ENCODE data around the gene HIVEP1. TPM values are rescaled to one million over a fixed set of nuclear protein-coding genes. Genes with fewer than 3 reads are reported as not detected.

Gene HIVEP1
- total and polyA plus RNA-seq, 2 of the 13 experiments (the other 11 are each of a cell fraction or from before 2014, with no cell fraction given): 7.4 to 9.9 TPM

DNA sequence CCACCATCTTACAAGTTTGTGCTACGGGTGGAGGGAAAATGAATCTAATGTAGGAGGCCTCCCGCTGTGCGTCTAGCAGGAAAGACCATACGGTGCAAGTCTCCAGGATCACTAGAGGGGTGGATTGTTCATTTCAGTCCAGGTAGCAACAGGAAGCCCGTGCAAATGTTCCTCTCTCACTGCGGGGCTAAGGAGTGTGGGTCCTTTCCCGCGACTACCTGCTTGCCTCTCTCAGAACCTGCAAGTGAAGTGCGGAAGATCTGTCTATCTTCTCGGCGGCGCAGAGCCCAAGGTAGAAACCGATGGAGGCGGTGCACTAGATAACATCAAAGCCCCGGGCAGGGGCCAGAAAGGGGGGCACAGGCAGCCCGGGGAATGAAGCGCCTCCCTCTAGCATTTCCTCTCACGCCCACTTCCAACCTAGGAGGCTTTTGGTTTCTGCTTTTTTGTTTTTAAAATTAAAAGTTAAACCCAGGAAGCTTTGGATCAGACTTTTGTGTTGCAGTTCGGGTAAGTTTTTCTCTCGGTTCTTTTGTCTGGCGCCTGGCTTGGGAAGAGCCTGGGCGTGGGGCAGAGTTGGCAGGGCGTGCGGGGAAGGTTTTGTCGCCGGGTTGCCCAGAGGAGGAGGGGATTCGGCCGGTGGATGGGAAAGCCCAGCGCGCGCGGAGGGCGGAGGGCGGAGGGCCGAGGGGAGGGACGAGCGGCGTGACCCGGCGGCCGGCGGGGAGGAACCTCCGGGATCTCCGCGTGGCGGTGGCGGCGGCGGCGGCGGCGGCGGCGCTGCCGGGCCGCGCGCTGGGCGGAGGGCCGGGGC is 3.5 kb upstream of the HIVEP1 start (continued):
- TF ChIP-seq, protein P1, sequence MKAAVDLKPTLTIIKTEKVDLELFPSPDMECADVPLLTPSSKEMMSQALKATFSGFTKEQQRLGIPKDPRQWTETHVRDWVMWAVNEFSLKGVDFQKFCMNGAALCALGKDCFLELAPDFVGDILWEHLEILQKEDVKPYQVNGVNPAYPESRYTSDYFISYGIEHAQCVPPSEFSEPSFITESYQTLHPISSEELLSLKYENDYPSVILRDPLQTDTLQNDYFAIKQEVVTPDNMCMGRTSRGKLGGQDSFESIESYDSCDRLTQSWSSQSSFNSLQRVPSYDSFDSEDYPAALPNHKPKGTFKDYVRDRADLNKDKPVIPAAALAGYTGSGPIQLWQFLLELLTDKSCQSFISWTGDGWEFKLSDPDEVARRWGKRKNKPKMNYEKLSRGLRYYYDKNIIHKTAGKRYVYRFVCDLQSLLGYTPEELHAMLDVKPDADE (CRISPR knock-in tag; IDR thresholded peaks at IDR 0.05): no peak
- TF ChIP-seq, protein P2, sequence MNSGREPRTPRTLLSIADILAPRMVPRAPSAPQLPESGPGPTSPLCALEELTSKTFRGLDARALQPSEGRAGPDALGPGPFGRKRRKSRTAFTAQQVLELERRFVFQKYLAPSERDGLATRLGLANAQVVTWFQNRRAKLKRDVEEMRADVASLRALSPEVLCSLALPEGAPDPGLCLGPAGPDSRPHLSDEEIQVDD (CRISPR knock-in tag; IDR thresholded peaks at IDR 0.05; ENCODE audit: borderline replicate concordance): 0 out of 2 replicates have a peak, but pooled peaks have one; percentile 27
- TF ChIP-seq NR2F1 (CRISPR knock-in tag; IDR thresholded peaks at IDR 0.05) (no peak), HDAC1 (CRISPR knock-in tag; IDR thresholded peaks at IDR 0.05) (peak; percentile 81), TAF1 (CRISPR knock-in tag; IDR thresholded peaks at IDR 0.05) (peak; percentile 81), BRCA1 (CRISPR knock-in tag; IDR thresholded peaks at IDR 0.05) (peak; percentile 61; the same call in 1 of the 2 replicates), ZNF572 (CRISPR knock-in tag; IDR thresholded peaks at IDR 0.05) (no peak), ZNF773 (CRISPR knock-in tag; IDR thresholded peaks at IDR 0.05; ENCODE audit: borderline replicate concordance) (no peak; the same call in 1 of the 2 replicates), RFXAP (CRISPR knock-in tag; IDR thresholded peaks at IDR 0.05; ENCODE audit: borderline replicate concordance) (peak; percentile 57), NFKB2 (CRISPR knock-in tag; IDR thresholded peaks at IDR 0.05; ENCODE audit: borderline replicate concordance) (peak; percentile 85; the same call in 1 of the 2 replicates), PHF20 (CRISPR knock-in tag; IDR thresholded peaks at IDR 0.05) (0 out of 2 replicates have a peak, but pooled peaks have one; percentile 29), SOX13 (IDR thresholded peaks at IDR 0.05) (no peak), SOX13 (CRISPR knock-in tag; conservative IDR thresholded peaks at IDR 0.05 in 1 of 2, IDR thresholded peaks at IDR 0.05 in 1 of 2) (no peak; a peak in 1 of 4 replicates)
- TF ChIP-seq, protein P3, sequence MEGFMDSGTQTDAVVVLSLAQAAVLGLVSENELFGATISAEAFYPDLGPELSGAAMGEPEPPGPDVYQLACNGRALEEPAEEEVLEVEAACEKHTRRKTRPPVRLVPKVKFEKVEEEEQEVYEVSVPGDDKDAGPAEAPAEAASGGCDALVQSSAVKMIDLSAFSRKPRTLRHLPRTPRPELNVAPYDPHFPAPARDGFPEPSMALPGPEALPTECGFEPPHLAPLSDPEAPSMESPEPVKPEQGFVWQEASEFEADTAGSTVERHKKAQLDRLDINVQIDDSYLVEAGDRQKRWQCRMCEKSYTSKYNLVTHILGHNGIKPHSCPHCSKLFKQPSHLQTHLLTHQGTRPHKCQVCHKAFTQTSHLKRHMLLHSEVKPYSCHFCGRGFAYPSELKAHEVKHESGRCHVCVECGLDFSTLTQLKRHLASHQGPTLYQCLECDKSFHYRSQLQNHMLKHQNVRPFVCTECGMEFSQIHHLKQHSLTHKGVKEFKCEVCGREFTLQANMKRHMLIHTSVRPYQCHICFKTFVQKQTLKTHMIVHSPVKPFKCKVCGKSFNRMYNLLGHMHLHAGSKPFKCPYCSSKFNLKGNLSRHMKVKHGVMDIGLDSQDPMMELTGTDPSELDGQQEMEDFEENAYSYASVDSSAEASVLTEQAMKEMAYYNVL (CRISPR knock-in tag; IDR thresholded peaks at IDR 0.05; ENCODE audit: borderline replicate concordance): peak; percentile 88; the same call in 1 of the 2 replicates
- TF ChIP-seq, protein P4, sequence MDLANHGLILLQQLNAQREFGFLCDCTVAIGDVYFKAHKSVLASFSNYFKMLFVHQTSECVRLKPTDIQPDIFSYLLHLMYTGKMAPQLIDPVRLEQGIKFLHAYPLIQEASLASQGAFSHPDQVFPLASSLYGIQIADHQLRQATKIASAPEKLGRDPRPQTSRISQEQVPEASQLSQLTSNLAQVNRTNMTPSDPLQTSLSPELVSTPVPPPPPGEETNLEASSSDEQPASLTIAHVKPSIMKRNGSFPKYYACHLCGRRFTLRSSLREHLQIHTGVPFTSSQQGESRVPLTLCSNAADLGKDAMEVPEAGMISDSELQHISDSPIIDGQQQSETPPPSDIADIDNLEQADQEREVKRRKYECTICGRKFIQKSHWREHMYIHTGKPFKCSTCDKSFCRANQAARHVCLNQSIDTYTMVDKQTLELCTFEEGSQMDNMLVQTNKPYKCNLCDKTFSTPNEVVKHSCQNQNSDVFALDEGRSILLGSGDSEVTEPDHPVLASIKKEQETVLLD (CRISPR knock-in tag; IDR thresholded peaks at IDR 0.05; ENCODE audit: low read depth): peak; percentile 92
- TF ChIP-seq, protein P5, sequence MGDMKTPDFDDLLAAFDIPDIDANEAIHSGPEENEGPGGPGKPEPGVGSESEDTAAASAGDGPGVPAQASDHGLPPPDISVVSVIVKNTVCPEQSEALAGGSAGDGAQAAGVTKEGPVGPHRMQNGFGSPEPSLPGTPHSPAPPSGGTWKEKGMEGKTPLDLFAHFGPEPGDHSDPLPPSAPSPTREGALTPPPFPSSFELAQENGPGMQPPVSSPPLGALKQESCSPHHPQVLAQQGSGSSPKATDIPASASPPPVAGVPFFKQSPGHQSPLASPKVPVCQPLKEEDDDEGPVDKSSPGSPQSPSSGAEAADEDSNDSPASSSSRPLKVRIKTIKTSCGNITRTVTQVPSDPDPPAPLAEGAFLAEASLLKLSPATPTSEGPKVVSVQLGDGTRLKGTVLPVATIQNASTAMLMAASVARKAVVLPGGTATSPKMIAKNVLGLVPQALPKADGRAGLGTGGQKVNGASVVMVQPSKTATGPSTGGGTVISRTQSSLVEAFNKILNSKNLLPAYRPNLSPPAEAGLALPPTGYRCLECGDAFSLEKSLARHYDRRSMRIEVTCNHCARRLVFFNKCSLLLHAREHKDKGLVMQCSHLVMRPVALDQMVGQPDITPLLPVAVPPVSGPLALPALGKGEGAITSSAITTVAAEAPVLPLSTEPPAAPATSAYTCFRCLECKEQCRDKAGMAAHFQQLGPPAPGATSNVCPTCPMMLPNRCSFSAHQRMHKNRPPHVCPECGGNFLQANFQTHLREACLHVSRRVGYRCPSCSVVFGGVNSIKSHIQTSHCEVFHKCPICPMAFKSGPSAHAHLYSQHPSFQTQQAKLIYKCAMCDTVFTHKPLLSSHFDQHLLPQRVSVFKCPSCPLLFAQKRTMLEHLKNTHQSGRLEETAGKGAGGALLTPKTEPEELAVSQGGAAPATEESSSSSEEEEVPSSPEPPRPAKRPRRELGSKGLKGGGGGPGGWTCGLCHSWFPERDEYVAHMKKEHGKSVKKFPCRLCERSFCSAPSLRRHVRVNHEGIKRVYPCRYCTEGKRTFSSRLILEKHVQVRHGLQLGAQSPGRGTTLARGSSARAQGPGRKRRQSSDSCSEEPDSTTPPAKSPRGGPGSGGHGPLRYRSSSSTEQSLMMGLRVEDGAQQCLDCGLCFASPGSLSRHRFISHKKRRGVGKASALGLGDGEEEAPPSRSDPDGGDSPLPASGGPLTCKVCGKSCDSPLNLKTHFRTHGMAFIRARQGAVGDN (CRISPR knock-in tag; IDR thresholded peaks at IDR 0.05): peak; percentile 79

Measured in HepG2 (cell line).